Adrenal gland (tissue), 12 donors: ENCODE measurements around the gene SREK1. TPM values are rescaled to one million over a fixed set of nuclear protein-coding genes. Genes with fewer than 3 reads are reported as not detected.
"Not testable (repeated sequence)": the region's sequence is repeated elsewhere in the genome, so short reads cannot be mapped to it uniquely, and the experiment has no call there.

Source experiments
- DNase-seq, 7 donors: peaks; one replicate each; pipeline ENCODE4 v3.0.0-alpha.2; 2019 to 2020
- H3K27ac ChIP-seq, 5 donors: fragments of 200-600 bp; sonication (generic) in 4 of 5; 1 replicate in 3 of 5; 2 replicates in 2 of 5; pipeline versions ENCODE4 v1.5.1 to v1.8.0; 2016 to 2020; ENCODE audit warnings: mild to moderate bottlenecking in 1 of 5
- H3K27me3 ChIP-seq: fragments of 200-600 bp; 2 replicates; pipeline ENCODE4 v1.8.0; 2021
- H3K36me3 ChIP-seq, 2 donors: fragments of 200-600 bp; replicated peaks in 1 of 2; 1 replicate in 1 of 2; 2 replicates in 1 of 2; pipeline versions ENCODE4 v1.5.1 to v1.8.0; 2018 to 2022
- H3K4me1 ChIP-seq, 2 donors: fragments of 200-600 bp; replicated peaks in 1 of 2; 1 replicate in 1 of 2; 2 replicates in 1 of 2; pipeline versions ENCODE4 v1.5.1 to v1.8.0; 2018 to 2021
- H3K4me3 ChIP-seq, 4 donors: fragments of 200-600 bp; sonication (generic) in 3 of 4; one replicate each; pipeline ENCODE4 v1.5.1; 2016 to 2018
- H3K9me3 ChIP-seq, 3 donors: fragments of 200-600 bp; sonication (generic) in 1 of 3; replicated peaks in 1 of 3; 1 replicate in 2 of 3; 2 replicates in 1 of 3; pipeline versions ENCODE4 v1.5.1 to v1.8.0; 2016 to 2021
- POLR2A ChIP-seq, 2 donors: fragments of 450-650 bp; IDR thresholded peaks; one replicate each; pipeline ENCODE4 v1.6.1; 2017; ENCODE audit warnings: antibody characterized with exemption in 2 of 2, mild to moderate bottlenecking in 2 of 2, moderate library complexity in 1 of 2
- WGBS, 4 donors: extraction: QIAGEN DNeasy Blood & Tissue Kit in 2 of 4; methylation state at CpG; one replicate each; pipeline versions ENCODE4 v1.1.5 to v1.1.7; 2013 to 2017; 5-methylcytosine and 5-hydroxymethylcytosine counted together
- intact Hi-C, 2 donors: fragments of 100-400 bp; cut with DNase I; formaldehyde crosslinking; loops; one replicate each; pipeline versions ENCODE4 v1.14.1 to v1.15.0; 2022 to 2023
- polyA plus RNA-seq, 3 donors: library from polyadenylated mRNA; stranded (reverse); fragments of 200-250 nt in 2 of 3; fragments of 350-450 nt in 1 of 3; fragmentation: Illumina TruSeq in 1 of 3; extraction: RNeasy Lipid Tissue Mini Kit (QIAGEN cat#74804) in 1 of 3; gene quantifications; one replicate each; pipeline ENCODE4 v1.2.3, GENCODE V29; 2013 to 2014
- total RNA-seq, 9 donors: library from RNA; depleted of rRNA in 4 of 9; stranded (reverse); fragments of >200 nt in 4 of 9; fragments of 120-200 nt in 1 of 9; fragmentation: NEBNext Ultra II Directional in 1 of 9; extraction: Animal tissue kit (Norgen Biotek cat#: 25700) in 1 of 9; gene quantifications; one replicate each; pipeline versions ENCODE4 v1.1.0 to v1.2.4, GENCODE V29; 2013 to 2023
- TF ChIP-seq, protein P1 (sequence below), 6 experiments: fragments of 450-650 bp in 4 of 6; fragments of 200-600 bp in 2 of 6; sonication (generic) in 1 of 6; IDR thresholded peaks; 1 replicate in 5 of 6; 2 replicates in 1 of 6; pipeline versions ENCODE4 v1.5.1 to v1.8.0; 2016 to 2021; ENCODE audit warnings: antibody characterized with exemption in 6 of 6, mild to moderate bottlenecking in 2 of 6, moderate library complexity in 1 of 6
- donor health status: healthy with polysubstance abuse.
- donor health status: Bipolar disorder and iron deficiency.
- donor health status: DM: yes; HTN: yes; CAD: no.
- donor health status: DM: no; HTN: no; CAD: no.
- donor health status: DM: no; HTN: no; CAD: no.
- donor health status: DM: yes; HTN: yes; CAD: no.

Gene SREK1
- total and polyA plus RNA-seq, 12 donors, result 14.3 to 126 (median 55.4) TPM

DNA sequence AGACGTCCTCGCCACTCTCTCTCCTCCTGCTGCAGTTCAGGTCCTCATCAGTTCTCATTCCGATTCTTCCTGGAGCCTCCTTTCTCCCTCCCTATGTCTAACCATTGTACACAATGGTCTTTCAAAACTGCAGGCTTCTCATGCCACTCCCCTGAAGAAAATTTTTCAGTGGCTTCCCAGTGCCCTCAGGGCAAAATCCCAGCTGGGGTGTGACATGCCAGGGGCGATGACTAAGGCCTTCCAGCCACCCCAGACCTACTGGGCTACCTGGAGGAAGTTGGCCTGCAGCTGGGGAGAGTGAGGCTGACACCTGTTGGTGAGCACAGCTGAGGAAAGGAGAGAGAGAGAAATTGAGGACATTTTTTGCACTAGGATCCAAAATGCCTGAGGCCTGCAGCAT lies 65.2 kb downstream of the SREK1 start:
- no peak overlapping the region for H3K4me3 ChIP-seq
- TF ChIP-seq, protein P1, sequence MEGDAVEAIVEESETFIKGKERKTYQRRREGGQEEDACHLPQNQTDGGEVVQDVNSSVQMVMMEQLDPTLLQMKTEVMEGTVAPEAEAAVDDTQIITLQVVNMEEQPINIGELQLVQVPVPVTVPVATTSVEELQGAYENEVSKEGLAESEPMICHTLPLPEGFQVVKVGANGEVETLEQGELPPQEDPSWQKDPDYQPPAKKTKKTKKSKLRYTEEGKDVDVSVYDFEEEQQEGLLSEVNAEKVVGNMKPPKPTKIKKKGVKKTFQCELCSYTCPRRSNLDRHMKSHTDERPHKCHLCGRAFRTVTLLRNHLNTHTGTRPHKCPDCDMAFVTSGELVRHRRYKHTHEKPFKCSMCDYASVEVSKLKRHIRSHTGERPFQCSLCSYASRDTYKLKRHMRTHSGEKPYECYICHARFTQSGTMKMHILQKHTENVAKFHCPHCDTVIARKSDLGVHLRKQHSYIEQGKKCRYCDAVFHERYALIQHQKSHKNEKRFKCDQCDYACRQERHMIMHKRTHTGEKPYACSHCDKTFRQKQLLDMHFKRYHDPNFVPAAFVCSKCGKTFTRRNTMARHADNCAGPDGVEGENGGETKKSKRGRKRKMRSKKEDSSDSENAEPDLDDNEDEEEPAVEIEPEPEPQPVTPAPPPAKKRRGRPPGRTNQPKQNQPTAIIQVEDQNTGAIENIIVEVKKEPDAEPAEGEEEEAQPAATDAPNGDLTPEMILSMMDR (IDR thresholded peaks at IDR 0.05), result no peak
- no peak for TF ChIP-seq POLR2A (IDR thresholded peaks at IDR 0.05)
- DNase-seq, result no peak
- no peaks in the 10 kb centered on the region for H3K27me3 ChIP-seq
- 90 to 95% (median 92%) methylated on average over 4 of the region's 4 CpGs for WGBS, 4 donors
- intact Hi-C loops, result no loop called here
- no peaks in the 10 kb centered on the region for H3K9me3 ChIP-seq
- no peaks in the 10 kb centered on the region for H3K4me1 ChIP-seq
- H3K36me3 ChIP-seq, result no peaks in the 10 kb centered on the region
- no peak overlapping the region for H3K27ac ChIP-seq

DNA sequence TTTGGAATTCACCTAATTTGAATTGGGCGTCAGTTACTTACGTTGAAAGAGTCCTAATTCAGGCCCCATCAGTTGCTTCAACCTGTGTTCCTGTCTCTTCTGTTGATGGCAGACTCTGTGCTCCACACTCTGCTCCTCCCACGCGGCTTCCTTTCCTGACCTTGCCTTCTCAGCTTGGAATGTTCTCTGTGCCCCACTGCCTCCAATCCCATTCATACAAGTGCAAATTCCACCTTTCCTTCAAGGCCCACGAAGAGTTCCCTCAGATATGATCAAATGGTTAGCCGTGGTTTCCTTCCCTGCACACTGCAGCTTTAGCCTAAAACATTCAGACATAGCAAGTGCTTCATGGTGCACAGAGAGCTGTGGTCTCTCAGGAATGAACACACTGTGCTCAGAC lies 65.7 kb downstream of the SREK1 start:
- no peaks in the 10 kb centered on the region for H3K9me3 ChIP-seq
- no peak for DNase-seq
- no peaks in the 10 kb centered on the region for H3K36me3 ChIP-seq
- no peaks in the 10 kb centered on the region for H3K4me1 ChIP-seq
- no peaks in the 10 kb centered on the region for H3K27me3 ChIP-seq
- WGBS, 4 donors, result 67 to 80% (median 70%) methylated on average over 6 of the region's 6 CpGs
- no peak overlapping the region for H3K4me3 ChIP-seq
- intact Hi-C loops, result no loop called here
- H3K27ac ChIP-seq, result no peak overlapping the region
- TF ChIP-seq, protein P1 (IDR thresholded peaks at IDR 0.05), result no peak
- TF ChIP-seq POLR2A (IDR thresholded peaks at IDR 0.05), result no peak

DNA sequence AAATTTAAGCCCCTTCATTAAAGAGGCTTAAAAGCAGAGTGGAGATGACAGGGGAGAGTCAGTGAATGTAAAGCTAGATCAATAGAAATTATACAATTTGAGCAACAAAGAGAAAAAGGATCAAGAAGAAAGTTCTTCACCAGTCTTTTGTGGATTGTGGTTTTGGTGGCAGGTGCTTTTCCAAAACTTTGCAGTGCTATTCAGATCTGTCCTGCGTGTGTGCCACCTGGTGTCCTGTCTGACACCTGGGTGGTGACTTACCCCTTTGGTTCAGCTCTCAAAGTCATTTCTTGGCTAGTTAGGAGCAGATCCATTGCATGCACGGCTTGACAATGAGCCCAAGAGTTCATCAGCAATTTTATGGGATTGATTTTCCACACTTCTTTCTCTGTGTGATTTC lies 69.4 kb downstream of the SREK1 start:
- H3K27ac ChIP-seq, result no peak overlapping the region
- TF ChIP-seq POLR2A (IDR thresholded peaks at IDR 0.05), result no peak
- TF ChIP-seq, protein P1 (IDR thresholded peaks at IDR 0.05), result no peak
- no peak overlapping the region for H3K4me3 ChIP-seq
- intact Hi-C loops, result no loop called here
- no peaks in the 10 kb centered on the region for H3K9me3 ChIP-seq
- H3K36me3 ChIP-seq, result no peaks in the 10 kb centered on the region
- no peaks in the 10 kb centered on the region for H3K4me1 ChIP-seq
- no peaks in the 10 kb centered on the region for H3K27me3 ChIP-seq
- WGBS, 4 donors, result 61 to 88% (median 82%) methylated on average over 2 of the region's 2 CpGs
- DNase-seq, result no peak

DNA sequence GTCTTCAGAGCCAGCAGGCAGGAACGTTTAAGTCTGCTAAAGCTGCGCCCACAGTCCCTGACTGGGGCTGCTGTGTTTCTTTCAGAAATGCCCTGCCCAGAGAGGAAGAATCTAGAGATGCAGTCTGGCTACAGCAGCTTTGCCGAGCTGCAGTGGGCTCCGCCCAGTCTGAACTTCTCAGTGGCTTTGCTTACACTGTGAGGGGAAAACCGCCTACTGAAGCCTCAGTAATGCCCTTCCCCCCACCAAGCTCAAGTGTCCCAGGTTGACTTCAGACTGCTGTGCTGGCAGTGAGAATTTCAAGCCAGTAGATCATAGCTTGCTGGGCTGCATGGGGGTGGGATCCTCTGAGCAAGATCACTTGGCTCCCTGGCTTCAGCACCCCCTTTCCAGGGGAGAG lies 78.4 kb downstream of the SREK1 start:
- Histone ChIP-seq H3K9me3 (no peaks in the 10 kb centered on the region), H3K27ac (no peak overlapping the region), H3K36me3 (no peaks in the 10 kb centered on the region), H3K4me3 (no peak overlapping the region), H3K4me1 (no peaks in the 10 kb centered on the region), H3K27me3 (no peaks in the 10 kb centered on the region)
- intact Hi-C loops, result no loop called here
- WGBS, 4 donors, result 82 to 91% (median 86%) methylated on average over 3 to 5 of the region's 5 CpGs
- DNase-seq, result no peak
- TF ChIP-seq POLR2A (IDR thresholded peaks at IDR 0.05), result no peak
- TF ChIP-seq, protein P1 (IDR thresholded peaks at IDR 0.05), result no peak

DNA sequence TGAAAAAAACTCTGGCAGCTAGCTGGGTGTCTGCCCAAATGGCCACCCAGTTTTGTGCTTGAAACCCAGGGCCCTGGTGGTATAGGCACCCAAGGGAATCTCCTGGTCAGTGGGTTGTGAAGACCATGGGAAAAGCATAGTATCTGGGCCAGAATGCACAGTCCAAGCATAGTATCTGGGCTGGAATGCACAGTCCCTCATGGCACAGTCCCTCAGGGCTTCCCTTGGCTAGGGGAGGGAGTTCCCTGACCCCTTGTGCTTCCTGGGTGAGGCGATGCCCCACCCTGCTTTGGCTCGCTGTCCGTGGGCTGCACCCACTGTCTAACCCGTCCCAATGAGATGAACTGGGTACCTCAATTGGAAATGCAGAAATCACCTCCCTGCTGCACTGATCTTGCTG lies 78.8 kb downstream of the SREK1 start:
- H3K27ac ChIP-seq, H3K4me3 ChIP-seq, DNase-seq, intact Hi-C loops, H3K36me3 ChIP-seq, H3K4me1 ChIP-seq, H3K27me3 ChIP-seq, H3K9me3 ChIP-seq: not testable (repeated sequence)
- WGBS, 4 donors, result 91 to 96% (median 96%) methylated on average over 3 to 4 of the region's 4 CpGs
